Stimulated activated CD8-positive, alpha-beta memory T cell treated with anti-CD3 and anti-CD28 coated beads, Interleukin-12 subunit alpha, Interleukin-12 subunit beta, amount 100 ng/mL, for 24 hours (primary cell): Measurements from ENCODE around the gene NDUFS2.

Experiments
- DNase-seq: peaks from one replicate; pipeline ENCODE4 v3.0.0-alpha.2; 2020; ENCODE audit errors: extremely low read depth

Gene NDUFS2

GRCh38 chr1:161196111-161196510, 6.1 kb upstream of the NDUFS2 start:
- DNase-seq = no peak

GRCh38 chr1:161196521-161197451, 5.4 kb upstream of the NDUFS2 start:
- no peak for DNase-seq

- no peak for DNase-seq
These were observed 4.5 kb upstream of the NDUFS2 start for GRCh38 chr1:161197560-161198193.

- no peak for DNase-seq
These were observed 3.8 kb upstream of the NDUFS2 start for GRCh38 chr1:161198194-161198896.

- no peak for DNase-seq
These were observed 3.2 kb upstream of the NDUFS2 start, which contains the start of gene ADAMTS4 for GRCh38 chr1:161198897-161199431. Gene ADAMTS4, minus strand, starts transcription at chr1:161199054. Its CDS starts 427 bp downstream, at chr1:161198627.

- no peak for DNase-seq
These were observed 2.5 kb upstream of the NDUFS2 start for GRCh38 chr1:161199506-161200139.

- DNase-seq = no peak
These were observed 1.7 kb upstream of the NDUFS2 start for GRCh38 chr1:161200421-161200991.

- DNase-seq = no peak
These were observed 953 bp upstream of the NDUFS2 start for GRCh38 chr1:161200992-161201835.

GRCh38 chr1:161206411-161207140, 4.4 kb downstream of the NDUFS2 start:
- no peak for DNase-seq

GRCh38 chr1:161207173-161207572, 5.0 kb downstream of the NDUFS2 start:
- no peak for DNase-seq

- peak; percentile 51 for DNase-seq
These were observed 7.7 kb downstream of the NDUFS2 start for GRCh38 chr1:161209790-161210409.

GRCh38 chr1:161214369-161214768, 12.2 kb downstream of the NDUFS2 start:
- DNase-seq = no peak

GRCh38 chr1:161215076-161215475, 12.9 kb downstream of the NDUFS2 start, which contains the start of gene FCER1G:
Gene FCER1G, plus strand, starts transcription at chr1:161215295. Its CDS starts 27 bp downstream, at chr1:161215322.
- no peak for DNase-seq

- DNase-seq = no peak
These were observed 15.0 kb downstream of the NDUFS2 start for GRCh38 chr1:161216945-161217712.

- DNase-seq = no peak
These were observed 15.7 kb downstream of the NDUFS2 start for GRCh38 chr1:161217831-161218230.

GRCh38 chr1:161218301-161219077, 16.3 kb downstream of the NDUFS2 start:
- no peak for DNase-seq
